ENCODE results near the gene SERP1.

DNA sequence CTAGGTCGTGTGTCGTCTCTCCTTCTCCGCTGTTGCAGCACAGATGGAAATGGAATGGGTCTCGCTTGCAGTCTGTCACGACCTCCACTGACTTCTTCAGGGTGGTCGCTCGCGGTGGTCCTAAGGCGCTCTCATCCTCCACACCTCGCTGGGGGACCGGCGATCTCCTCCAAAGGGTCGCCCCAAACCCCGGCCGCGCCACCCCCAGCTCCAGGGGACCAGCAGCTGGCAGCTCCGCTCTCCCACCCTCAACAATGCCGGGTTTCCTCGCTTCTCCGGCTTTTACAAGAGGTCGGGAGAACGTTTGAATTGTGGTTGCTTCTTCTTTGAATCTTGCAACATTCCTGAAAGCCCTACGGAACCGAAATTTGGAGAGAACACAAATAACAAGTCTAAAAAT lies 25.9 kb downstream of the SERP1 start:
- TF ChIP-seq CTCF (conservative IDR thresholded peaks at IDR 0.05; ENCODE audit: low read depth, low read length) (no peak), EZH2 (IDR thresholded peaks at IDR 0.05; ENCODE audit: low read length, unreplicated experiment) (no peak), EZH2phosphoT487 (IDR thresholded peaks at IDR 0.05; ENCODE audit: borderline replicate concordance, low read length) (no peak)

Data from PC-3 (cell line).